SW 1271 (cell line): Measurements from ENCODE around the gene HSF2BP.
"Not testable (repeated sequence)": the region's sequence is repeated elsewhere in the genome, so short reads cannot be mapped to it uniquely, and the experiment has no call there.

Source experiments
- DNase-seq, 2 experiments: peaks; one replicate each; lab custom pipeline; 2025; lab: John Stamatoyannopoulos, UW

Gene HSF2BP

GRCh38 chr21:43597540-43598250 lies 61.6 kb downstream of the HSF2BP start:
- no peak for DNase-seq

GRCh38 chr21:43597052-43597451 lies 62.2 kb downstream of the HSF2BP start:
- peak in 1 of 2 experiments; percentile 53 for DNase-seq

- DNase-seq = no peak
These were observed 62.7 kb downstream of the HSF2BP start for GRCh38 chr21:43596616-43597015.

- DNase-seq = not testable (repeated sequence)
These were observed 63.5 kb downstream of the HSF2BP start for GRCh38 chr21:43595769-43596168.

GRCh38 chr21:43593078-43593477 lies 66.2 kb downstream of the HSF2BP start:
- DNase-seq = no peak

- DNase-seq = no peak
These were observed 67.7 kb downstream of the HSF2BP start for GRCh38 chr21:43591571-43591970.

GRCh38 chr21:43590194-43590593 lies 69.1 kb downstream of the HSF2BP start:
- DNase-seq = no peak

- DNase-seq = no peak
These were observed 70.3 kb downstream of the HSF2BP start for GRCh38 chr21:43588957-43589356.

GRCh38 chr21:43585924-43586413 lies 73.3 kb downstream of the HSF2BP start:
- peak; percentile 95 to 96 for DNase-seq

GRCh38 chr21:43585514-43585913 lies 73.8 kb downstream of the HSF2BP start:
- DNase-seq = no peak

GRCh38 chr21:43581453-43581852 lies 77.8 kb downstream of the HSF2BP start:
- no peak for DNase-seq

- no peak for DNase-seq
These were observed 80.5 kb downstream of the HSF2BP start for GRCh38 chr21:43578677-43579303.

- DNase-seq = no peak
These were observed 83.8 kb downstream of the HSF2BP start for GRCh38 chr21:43575473-43575844.

- no peak for DNase-seq
These were observed 84.4 kb downstream of the HSF2BP start for GRCh38 chr21:43574741-43575472.

- DNase-seq = no peak
These were observed 85.4 kb downstream of the HSF2BP start for GRCh38 chr21:43573921-43574320.

- no peak for DNase-seq
These were observed 86.8 kb downstream of the HSF2BP start for GRCh38 chr21:43572446-43572845.

- DNase-seq = no peak
These were observed 87.3 kb downstream of the HSF2BP start for GRCh38 chr21:43571976-43572375.

GRCh38 chr21:43570195-43570594 lies 89.1 kb downstream of the HSF2BP start:
- DNase-seq = not testable (repeated sequence)

GRCh38 chr21:43562451-43562850 lies 96.8 kb downstream of the HSF2BP start:
- not testable (repeated sequence) for DNase-seq

- not testable (repeated sequence) for DNase-seq
These were observed 118.7 kb downstream of the HSF2BP start for GRCh38 chr21:43540561-43540960.

- not testable (repeated sequence) for DNase-seq
These were observed 136.7 kb downstream of the HSF2BP start for GRCh38 chr21:43522495-43523131.

GRCh38 chr21:43517701-43518100 lies 141.6 kb downstream of the HSF2BP start:
- DNase-seq = not testable (repeated sequence)
